ENCODE results near the gene ACSM6.
A peak's percentile ranks its signal among the peaks of the same experiment; 100 is the strongest.
"Not testable (repeated sequence)": the region's sequence is repeated elsewhere in the genome, so short reads cannot be mapped to it uniquely, and the experiment has no call there.

ACSM6 gene

GRCh38 chr10:95236068-95236903 lies 42.2 kb downstream of the ACSM6 start:
- Histone ChIP-seq H3K4me3 (ENCODE audit: low read length) (no peak overlapping the region), H3K27me3 (replicated peaks; ENCODE audit: control insufficient read depth, insufficient read depth, low read length) (no peaks in the 10 kb centered on the region), H3K9ac (ENCODE audit: low read length) (no peak overlapping the region), H3K36me3 (ENCODE audit: control insufficient read depth, insufficient read depth, low read length, severe bottlenecking) (peaks cover 31% of the 10 kb centered on the region), H3K9me3 (ENCODE audit: control insufficient read depth, low read length) (peaks cover 4% of the 10 kb centered on the region), H3K4me1 (ENCODE audit: control insufficient read depth, insufficient read depth, low read length) (peaks cover 21% of the 10 kb centered on the region)
- DNase-seq (ENCODE audit: low read depth): peak; percentile 60

- Histone ChIP-seq H3K4me1 (ENCODE audit: control insufficient read depth, insufficient read depth, low read length) (peaks cover 21% of the 10 kb centered on the region), H3K9me3 (ENCODE audit: control insufficient read depth, low read length) (no peaks in the 10 kb centered on the region), H3K27me3 (replicated peaks; ENCODE audit: control insufficient read depth, insufficient read depth, low read length) (no peaks in the 10 kb centered on the region), H3K9ac (ENCODE audit: low read length) (no peak overlapping the region), H3K36me3 (ENCODE audit: control insufficient read depth, insufficient read depth, low read length, severe bottlenecking) (peaks cover 31% of the 10 kb centered on the region), H3K4me3 (ENCODE audit: low read length) (no peak overlapping the region)
- no peak for DNase-seq (ENCODE audit: low read depth)
These were observed 43.5 kb downstream of the ACSM6 start for GRCh38 chr10:95237376-95238170.

DNA sequence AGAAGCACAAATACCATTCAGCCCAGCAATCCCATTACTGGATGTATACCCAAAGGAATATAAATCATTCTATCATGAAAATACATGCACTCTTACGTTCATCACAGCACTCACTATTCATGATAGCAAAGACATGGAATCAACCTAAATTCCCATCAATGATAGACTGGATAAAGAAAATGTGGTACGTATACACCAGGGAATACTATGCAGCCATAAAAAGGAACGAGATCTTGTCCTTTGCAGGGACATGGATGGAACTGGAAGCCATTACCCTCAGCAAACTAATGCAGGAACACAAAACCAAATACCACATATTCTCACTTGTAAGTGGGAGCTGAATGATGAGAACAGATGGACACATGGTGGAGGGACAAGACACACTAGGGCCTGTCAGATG lies 46.1 kb downstream of the ACSM6 start:
- H3K4me1 ChIP-seq (ENCODE audit: control insufficient read depth, insufficient read depth, low read length): peaks cover 21% of the 10 kb centered on the region
- not testable (repeated sequence) for H3K27me3 ChIP-seq (replicated peaks; ENCODE audit: control insufficient read depth, insufficient read depth, low read length); H3K4me3 ChIP-seq (ENCODE audit: low read length); H3K9me3 ChIP-seq (ENCODE audit: control insufficient read depth, low read length); H3K9ac ChIP-seq (ENCODE audit: low read length); DNase-seq (ENCODE audit: low read depth)
- peaks cover 37% of the 10 kb centered on the region for H3K36me3 ChIP-seq (ENCODE audit: control insufficient read depth, insufficient read depth, low read length, severe bottlenecking)

DNA sequence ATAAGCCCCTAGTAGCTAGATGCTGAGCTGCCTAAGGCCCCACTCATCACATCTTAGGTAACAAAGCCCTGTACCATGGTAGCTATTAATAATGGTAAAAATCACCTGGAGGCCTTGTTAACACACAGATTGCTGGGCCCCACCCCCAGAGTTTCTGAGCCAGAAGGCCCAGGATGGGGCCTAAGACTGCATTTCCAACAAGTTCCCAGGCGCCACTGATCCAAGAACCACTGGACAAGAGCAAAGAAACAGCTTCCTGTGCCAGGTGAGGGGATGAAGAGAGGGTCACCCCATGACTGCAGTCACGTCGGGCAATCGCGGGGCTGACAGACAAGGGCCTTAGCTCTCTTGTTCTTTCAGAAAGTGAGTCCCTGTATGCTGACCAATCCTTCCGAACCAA lies 46.8 kb downstream of the ACSM6 start:
- Histone ChIP-seq H3K4me3 (ENCODE audit: low read length) (no peak overlapping the region), H3K4me1 (ENCODE audit: control insufficient read depth, insufficient read depth, low read length) (peaks cover 14% of the 10 kb centered on the region)

DNA sequence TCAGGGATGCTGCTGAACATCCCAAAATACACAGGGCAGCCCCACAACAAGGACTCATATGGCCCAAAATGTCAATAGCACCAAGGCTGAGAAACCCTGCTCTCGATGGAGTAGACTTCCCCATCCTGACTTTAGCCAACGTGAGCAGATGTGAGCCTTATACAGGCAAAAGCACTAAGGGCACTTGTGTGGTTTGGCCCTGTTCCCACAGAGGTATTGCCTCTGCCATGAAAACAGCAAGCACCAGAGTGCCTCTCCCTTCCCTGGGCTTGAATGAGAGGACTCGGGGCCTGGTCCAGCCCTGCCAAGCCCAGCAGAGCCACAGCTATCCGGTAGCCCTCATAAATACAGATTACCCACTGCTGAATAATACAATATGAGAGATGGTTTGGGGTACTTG lies 47.5 kb downstream of the ACSM6 start:
- Histone ChIP-seq H3K9me3 (ENCODE audit: control insufficient read depth, low read length) (no peaks in the 10 kb centered on the region), H3K36me3 (ENCODE audit: control insufficient read depth, insufficient read depth, low read length, severe bottlenecking) (peaks cover 49% of the 10 kb centered on the region), H3K4me3 (ENCODE audit: low read length) (no peak overlapping the region), H3K27me3 (replicated peaks; ENCODE audit: control insufficient read depth, insufficient read depth, low read length) (no peaks in the 10 kb centered on the region), H3K9ac (ENCODE audit: low read length) (no peak overlapping the region), H3K4me1 (ENCODE audit: control insufficient read depth, insufficient read depth, low read length) (peaks cover 8% of the 10 kb centered on the region)
- no peak for DNase-seq (ENCODE audit: low read depth)

More for the DNA sequence above, 46.8 kb downstream of the ACSM6 start:
- peaks cover 44% of the 10 kb centered on the region for H3K36me3 ChIP-seq (ENCODE audit: control insufficient read depth, insufficient read depth, low read length, severe bottlenecking)
- H3K27me3 ChIP-seq (replicated peaks; ENCODE audit: control insufficient read depth, insufficient read depth, low read length): no peaks in the 10 kb centered on the region
- no peaks in the 10 kb centered on the region for H3K9me3 ChIP-seq (ENCODE audit: control insufficient read depth, low read length)
- no peak for DNase-seq (ENCODE audit: low read depth)
- no peak overlapping the region for H3K9ac ChIP-seq (ENCODE audit: low read length)

DNA sequence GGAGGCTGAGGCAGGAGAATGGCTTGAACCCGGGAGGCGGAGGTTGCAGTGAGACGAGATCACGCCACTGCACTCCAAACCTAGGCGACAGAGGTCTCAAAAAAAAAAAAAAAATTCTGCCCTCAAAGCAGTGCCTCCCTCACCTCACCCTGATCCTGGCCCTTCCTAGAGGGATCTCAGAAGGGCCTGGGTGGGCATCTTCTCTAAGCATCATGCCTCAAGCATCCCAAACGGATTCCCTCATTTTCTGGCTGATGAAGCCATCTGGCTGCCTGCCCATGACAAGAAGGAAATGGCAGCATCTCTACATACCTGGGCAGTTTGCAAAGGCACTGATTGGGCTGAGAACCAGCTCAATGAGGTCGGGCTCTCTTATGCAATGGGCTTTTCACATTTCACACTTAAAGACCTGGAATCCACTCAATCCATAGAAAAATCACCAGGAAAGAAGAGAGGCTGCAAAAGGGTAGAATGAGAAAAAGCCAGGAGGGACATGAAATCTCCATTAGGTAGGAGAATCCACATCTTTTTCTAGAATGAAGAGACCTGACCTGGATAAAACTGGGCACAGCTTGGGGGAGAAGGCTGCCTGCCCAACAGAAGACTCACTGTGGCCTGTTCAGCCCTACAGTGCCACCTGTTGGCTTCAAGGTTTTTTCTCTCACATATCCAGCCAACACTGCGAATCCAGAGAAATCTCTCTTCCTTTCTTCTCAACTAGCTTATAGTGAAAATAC lies 48.7 kb downstream of the ACSM6 start:
- H3K36me3 ChIP-seq (ENCODE audit: control insufficient read depth, insufficient read depth, low read length, severe bottlenecking): peaks cover 43% of the 10 kb centered on the region
- no peak overlapping the region for H3K4me3 ChIP-seq (ENCODE audit: low read length)
- peaks cover 17% of the 10 kb centered on the region for H3K4me1 ChIP-seq (ENCODE audit: control insufficient read depth, insufficient read depth, low read length)
- no peaks in the 10 kb centered on the region for H3K27me3 ChIP-seq (replicated peaks; ENCODE audit: control insufficient read depth, insufficient read depth, low read length)
- peak; percentile 79 for DNase-seq (ENCODE audit: low read depth)
- no peaks in the 10 kb centered on the region for H3K9me3 ChIP-seq (ENCODE audit: control insufficient read depth, low read length)
- H3K9ac ChIP-seq (ENCODE audit: low read length): no peak overlapping the region

- H3K9ac ChIP-seq (ENCODE audit: low read length): no peak overlapping the region
- peaks cover 21% of the 10 kb centered on the region for H3K4me1 ChIP-seq (ENCODE audit: control insufficient read depth, insufficient read depth, low read length)
- H3K36me3 ChIP-seq (ENCODE audit: control insufficient read depth, insufficient read depth, low read length, severe bottlenecking): peaks cover 38% of the 10 kb centered on the region
These were observed 49.2 kb downstream of the ACSM6 start for GRCh38 chr10:95243318-95243617.

DNA sequence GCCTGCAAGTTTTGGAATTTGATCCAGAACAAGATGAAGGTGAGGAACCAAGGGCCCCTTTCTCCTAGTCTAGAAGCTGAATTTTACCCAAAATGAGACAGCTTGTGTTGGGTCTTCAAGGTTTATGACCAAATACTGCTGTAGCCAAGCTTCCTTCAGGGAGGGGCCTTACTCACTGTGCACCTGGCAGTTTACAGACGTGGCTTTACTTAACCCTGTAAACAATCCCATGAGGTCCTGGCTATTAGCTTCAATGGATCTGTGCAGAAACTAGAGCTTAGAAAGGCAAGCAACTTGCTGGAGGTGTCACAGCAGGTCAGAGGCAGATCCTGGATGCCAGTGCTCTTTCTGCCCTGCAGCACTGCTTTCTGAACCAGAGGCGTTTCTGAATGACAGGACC lies 50.1 kb downstream of the ACSM6 start:
- peaks cover 24% of the 10 kb centered on the region for H3K4me1 ChIP-seq (ENCODE audit: control insufficient read depth, insufficient read depth, low read length)
- H3K27me3 ChIP-seq (replicated peaks; ENCODE audit: control insufficient read depth, insufficient read depth, low read length): no peaks in the 10 kb centered on the region
- no peak for DNase-seq (ENCODE audit: low read depth)
- H3K9me3 ChIP-seq (ENCODE audit: control insufficient read depth, low read length): no peaks in the 10 kb centered on the region
- no peak overlapping the region for H3K9ac ChIP-seq (ENCODE audit: low read length)
- H3K36me3 ChIP-seq (ENCODE audit: control insufficient read depth, insufficient read depth, low read length, severe bottlenecking): peaks cover 36% of the 10 kb centered on the region
- H3K4me3 ChIP-seq (ENCODE audit: low read length): no peak overlapping the region

More at GRCh38 chr10:95243318-95243617, 49.2 kb downstream of the ACSM6 start:
- H3K27me3 ChIP-seq (replicated peaks; ENCODE audit: control insufficient read depth, insufficient read depth, low read length): no peaks in the 10 kb centered on the region
- H3K9me3 ChIP-seq (ENCODE audit: control insufficient read depth, low read length): no peaks in the 10 kb centered on the region
- no peak for DNase-seq (ENCODE audit: low read depth)
- H3K4me3 ChIP-seq (ENCODE audit: low read length): no peak overlapping the region

- no peak for DNase-seq (ENCODE audit: low read depth)
- Histone ChIP-seq H3K4me1 (ENCODE audit: control insufficient read depth, insufficient read depth, low read length) (peaks cover 24% of the 10 kb centered on the region), H3K36me3 (ENCODE audit: control insufficient read depth, insufficient read depth, low read length, severe bottlenecking) (peaks cover 29% of the 10 kb centered on the region)
These were observed 51.5 kb downstream of the ACSM6 start for GRCh38 chr10:95245425-95246055.

GRCh38 chr10:95246582-95247051 lies 52.6 kb downstream of the ACSM6 start:
- Histone ChIP-seq H3K4me3 (ENCODE audit: low read length) (no peak overlapping the region), H3K9me3 (ENCODE audit: control insufficient read depth, low read length) (no peaks in the 10 kb centered on the region), H3K9ac (ENCODE audit: low read length) (peak overlapping the region; percentile 56), H3K4me1 (ENCODE audit: control insufficient read depth, insufficient read depth, low read length) (peaks cover 24% of the 10 kb centered on the region), H3K27me3 (replicated peaks; ENCODE audit: control insufficient read depth, insufficient read depth, low read length) (no peaks in the 10 kb centered on the region), H3K36me3 (ENCODE audit: control insufficient read depth, insufficient read depth, low read length, severe bottlenecking) (peaks cover 24% of the 10 kb centered on the region)
- peak; percentile 92 for DNase-seq (ENCODE audit: low read depth)

More at GRCh38 chr10:95245425-95246055, 51.5 kb downstream of the ACSM6 start:
- Histone ChIP-seq H3K27me3 (replicated peaks; ENCODE audit: control insufficient read depth, insufficient read depth, low read length) (no peaks in the 10 kb centered on the region), H3K9me3 (ENCODE audit: control insufficient read depth, low read length) (no peaks in the 10 kb centered on the region), H3K9ac (ENCODE audit: low read length) (no peak overlapping the region), H3K4me3 (ENCODE audit: low read length) (no peak overlapping the region)

All from adipocyte (in vitro differentiated cells).